GM19455 (cell line): ENCODE results near the gene ING2.
"Not testable (repeated sequence)": the region's sequence is repeated elsewhere in the genome, so short reads cannot be mapped to it uniquely, and the experiment has no call there.

Experiments
- ATAC-seq: cut with Tn5 transposase; IDR thresholded peaks from one replicate; pipeline ENCODE4 v1.9.1; 2021; ENCODE audit not compliant: unreplicated experiment

ING2 gene, protein sequence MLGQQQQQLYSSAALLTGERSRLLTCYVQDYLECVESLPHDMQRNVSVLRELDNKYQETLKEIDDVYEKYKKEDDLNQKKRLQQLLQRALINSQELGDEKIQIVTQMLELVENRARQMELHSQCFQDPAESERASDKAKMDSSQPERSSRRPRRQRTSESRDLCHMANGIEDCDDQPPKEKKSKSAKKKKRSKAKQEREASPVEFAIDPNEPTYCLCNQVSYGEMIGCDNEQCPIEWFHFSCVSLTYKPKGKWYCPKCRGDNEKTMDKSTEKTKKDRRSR

DNA sequence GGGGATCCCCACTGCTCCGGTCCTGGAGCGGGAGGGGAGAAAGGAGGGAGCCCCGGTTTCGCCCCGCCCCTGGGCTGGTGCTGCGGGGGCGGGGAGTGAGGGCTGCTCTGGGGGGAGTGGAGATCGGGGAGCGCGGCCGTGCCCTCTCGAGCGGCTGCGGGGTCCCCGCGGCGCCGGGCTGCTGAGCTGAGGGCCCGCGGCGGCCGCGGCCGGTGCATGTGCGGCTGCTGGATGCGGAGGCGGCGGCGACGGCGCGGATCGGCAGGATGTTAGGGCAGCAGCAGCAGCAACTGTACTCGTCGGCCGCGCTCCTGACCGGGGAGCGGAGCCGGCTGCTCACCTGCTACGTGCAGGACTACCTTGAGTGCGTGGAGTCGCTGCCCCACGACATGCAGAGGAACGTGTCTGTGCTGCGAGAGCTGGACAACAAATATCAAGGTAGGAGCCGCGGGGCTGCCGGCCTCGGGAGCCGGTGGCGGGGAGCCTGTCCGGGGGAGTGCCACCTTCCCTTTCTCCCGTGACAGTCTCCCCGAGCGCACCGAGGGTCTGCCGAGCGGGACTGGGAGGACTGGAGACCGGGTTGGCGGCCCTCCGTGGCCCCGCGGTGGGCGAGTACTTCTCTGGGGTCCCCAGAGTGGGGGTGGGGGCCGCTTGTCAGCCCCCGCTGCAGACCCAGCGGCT lies at the start of gene ING2:
Gene ING2 (plus strand): TSS at position 129 of the 681 bp plus-strand sequence. CDS start 138 bp downstream, at position 267.
- ATAC-seq: peak; percentile 58

DNA sequence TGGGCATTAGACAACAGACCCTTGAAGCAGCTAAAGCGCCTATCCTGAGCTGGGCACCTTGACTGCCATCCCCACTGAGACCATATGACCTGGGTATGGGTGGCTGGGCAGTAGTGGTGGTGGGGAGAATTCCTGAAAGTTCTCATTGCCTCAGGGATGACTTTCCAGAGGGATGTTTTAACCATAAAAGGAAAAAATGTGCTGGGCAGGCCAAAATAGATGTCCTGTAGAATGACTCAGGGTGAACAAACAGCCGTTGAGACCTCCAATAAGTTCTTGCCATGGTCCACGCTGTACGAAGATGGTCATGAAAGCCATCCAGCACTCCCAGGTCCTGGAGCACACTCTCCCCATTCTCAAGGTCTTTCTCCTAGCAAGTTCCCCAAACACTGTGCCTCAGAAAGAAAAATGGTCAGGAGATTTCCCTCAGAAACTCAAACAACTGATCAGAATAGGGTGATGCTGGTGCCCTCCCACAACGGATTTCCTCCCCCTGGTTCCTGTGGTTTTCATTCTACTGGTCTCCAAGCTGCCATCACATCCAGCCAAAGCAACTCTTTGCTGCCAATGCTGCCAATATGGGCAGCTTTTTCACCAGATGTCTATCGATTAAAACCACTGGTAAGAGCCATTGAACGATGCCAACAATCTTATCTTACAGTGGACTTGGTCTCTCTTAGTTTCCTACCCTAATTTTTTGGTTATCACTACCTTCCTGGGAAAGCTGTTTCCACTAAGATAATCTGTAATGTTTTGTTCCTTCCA lies 49.2 kb upstream of the ING2 start:
- no peak for ATAC-seq

DNA sequence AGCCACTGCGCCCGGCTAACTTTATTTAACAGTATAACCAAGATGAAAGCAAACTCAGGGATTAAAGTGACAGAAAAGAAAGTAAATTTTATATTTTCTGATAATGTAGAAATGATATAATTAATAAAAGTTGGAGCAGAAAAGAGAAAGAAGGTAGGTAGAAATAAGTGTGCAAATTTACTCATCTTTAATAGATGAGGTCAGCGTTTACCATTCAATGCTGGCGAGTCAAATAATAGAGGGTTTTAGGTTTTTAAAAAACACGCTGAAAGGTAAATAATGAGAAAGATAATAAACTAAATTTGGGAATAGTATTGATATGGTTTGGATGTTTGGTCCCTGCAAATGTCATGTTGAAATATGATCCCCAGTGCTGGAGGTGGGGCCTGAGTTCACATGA lies 46.9 kb upstream of the ING2 start:
- no peak for ATAC-seq

GRCh38 chr4:183463903-183464619 lies 40.8 kb upstream of the ING2 start:
- not testable (repeated sequence) for ATAC-seq

DNA sequence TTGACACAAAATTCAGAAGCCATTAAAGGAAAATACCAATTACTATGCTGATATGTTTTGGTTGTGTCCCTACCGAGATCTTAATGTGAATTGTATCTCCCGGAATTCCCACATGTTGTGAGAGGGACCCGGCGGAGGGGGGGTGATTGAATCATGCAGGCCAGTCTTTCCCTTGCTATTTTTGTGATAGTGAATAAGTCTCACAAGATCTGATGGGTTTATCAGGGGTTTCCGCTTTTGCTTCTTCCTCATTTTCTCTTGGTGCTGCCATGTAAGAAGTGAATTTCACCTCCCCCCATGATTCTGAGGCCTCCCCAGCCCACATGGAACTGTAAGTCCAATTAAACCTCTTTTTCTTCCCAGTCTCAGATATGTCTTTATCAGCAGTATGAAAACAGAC lies 39.0 kb upstream of the ING2 start:
- not testable (repeated sequence) for ATAC-seq

DNA sequence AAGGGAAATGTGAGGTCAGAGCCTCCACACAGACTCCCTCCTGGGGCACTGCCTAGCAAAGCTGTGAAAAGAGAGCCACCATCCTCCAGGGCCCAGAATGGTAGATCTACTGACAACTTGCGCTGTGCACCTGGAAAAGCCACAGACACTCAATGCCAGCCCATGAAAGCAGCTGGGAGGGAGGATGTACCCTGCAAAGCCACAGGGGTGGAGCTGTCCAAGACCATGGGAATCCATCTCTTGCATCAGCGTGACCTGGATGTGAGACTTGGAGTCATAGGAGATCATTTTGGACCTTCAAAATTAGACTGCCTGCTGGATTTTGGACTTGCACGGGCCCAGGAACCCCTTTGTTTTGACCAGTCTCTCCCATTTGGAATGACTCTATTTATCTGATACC lies 37.6 kb upstream of the ING2 start:
- ATAC-seq: no peak

DNA sequence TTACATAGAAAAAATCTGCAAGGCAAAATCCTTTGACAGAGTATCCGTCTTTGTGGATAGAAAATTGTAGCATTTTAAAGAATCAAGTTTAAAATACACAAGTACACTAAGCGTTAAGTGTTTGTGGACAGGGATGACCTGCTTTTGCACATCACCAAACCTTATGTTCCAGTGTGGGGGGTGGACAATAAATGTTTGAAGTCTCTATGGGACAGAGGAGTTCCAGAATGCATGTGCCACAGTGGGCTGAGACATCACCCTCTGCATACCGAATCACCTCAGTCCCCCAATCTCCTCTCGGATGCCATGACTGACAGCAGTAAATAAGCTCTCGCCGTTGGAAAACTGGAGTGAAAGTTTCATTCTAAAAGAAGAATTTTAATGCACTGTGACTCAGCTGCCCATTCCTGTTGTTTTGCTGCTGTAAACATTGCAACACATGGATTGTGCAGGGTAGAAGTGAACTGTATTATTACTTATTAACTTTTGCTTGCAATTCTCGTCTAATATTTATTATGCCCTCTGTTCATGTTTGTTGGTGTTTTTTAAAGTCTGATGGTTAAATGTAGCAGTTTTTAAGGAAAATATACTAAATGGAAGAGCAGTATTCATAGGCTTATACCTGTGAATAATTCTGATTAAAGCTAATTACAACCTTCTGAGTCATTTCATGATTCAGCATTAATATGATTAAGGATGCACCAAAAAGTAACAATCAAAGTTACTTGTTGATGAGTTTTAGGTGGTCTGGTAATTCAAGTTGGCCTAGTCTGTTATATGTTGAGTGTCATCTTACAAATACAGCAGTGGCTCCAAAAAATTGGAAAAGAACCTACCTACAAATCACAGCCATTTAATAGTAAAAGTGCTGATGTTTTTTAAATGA lies 36.4 kb upstream of the ING2 start:
- ATAC-seq: no peak

DNA sequence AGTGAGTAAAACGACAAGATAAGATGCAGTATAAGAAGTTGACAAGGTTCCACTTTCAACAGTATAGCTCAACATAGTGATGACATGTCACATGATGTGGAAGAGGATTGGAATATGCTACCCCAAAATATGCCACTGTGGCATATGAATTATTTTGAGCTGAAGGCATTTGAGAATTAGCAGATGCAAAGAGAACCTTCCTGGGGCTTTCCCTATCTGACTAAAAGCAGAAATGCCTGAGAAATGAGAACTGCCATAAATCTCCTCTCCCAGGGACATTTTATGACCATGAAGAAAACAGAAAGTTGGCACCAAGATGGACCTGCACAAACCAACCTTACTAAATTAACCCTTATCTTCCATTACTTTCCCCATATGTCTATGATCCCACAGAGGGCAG lies 35.6 kb upstream of the ING2 start:
- ATAC-seq: no peak

- ATAC-seq: no peak
These were observed 34.9 kb upstream of the ING2 start for GRCh38 chr4:183469936-183470335.

- ATAC-seq: no peak
These were observed 34.0 kb upstream of the ING2 start for GRCh38 chr4:183470821-183471220.

GRCh38 chr4:183471946-183472708 lies 32.7 kb upstream of the ING2 start:
- peak; percentile 75 for ATAC-seq

DNA sequence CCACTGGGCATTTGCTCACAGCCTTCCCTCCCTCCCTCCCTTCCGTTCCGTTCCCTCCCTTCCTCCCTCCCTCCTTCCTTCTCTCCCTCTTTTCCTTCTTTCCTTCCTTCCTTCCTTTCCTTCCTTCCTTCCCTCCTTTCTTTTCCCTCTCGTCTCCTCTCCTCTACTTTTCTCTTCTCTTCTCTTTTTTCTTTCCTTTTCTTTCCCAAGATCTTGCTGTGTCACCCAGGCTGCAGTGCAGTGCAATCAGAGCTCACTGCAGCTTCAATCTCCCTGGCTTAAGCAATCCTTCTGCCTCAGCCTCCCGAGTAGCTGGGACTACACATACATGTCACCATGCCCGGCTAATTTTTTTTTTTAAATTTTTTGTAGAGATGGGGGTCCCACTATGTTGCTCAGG lies 26.7 kb upstream of the ING2 start:
- ATAC-seq: no peak

DNA sequence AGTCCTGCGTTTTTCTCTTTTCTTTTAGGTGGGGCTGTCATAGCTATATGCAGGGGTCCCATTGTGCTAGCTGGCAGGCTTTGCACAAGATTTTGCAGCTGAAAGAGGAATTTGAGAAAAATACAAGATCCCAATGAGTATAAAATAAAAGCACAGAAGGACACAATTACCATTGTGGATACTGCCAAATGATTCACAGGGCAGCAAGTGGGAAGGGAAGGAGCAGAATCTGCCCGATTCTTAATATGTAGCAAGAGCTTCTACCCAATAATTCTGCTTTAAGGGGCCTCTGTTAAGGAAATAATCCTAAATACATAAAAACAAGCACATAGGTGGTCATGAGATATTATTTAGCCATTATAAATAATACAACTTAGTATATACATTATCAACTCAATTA lies 25.9 kb upstream of the ING2 start:
- ATAC-seq: no peak

- not testable (repeated sequence) for ATAC-seq
These were observed 22.3 kb upstream of the ING2 start for GRCh38 chr4:183482515-183483095.

DNA sequence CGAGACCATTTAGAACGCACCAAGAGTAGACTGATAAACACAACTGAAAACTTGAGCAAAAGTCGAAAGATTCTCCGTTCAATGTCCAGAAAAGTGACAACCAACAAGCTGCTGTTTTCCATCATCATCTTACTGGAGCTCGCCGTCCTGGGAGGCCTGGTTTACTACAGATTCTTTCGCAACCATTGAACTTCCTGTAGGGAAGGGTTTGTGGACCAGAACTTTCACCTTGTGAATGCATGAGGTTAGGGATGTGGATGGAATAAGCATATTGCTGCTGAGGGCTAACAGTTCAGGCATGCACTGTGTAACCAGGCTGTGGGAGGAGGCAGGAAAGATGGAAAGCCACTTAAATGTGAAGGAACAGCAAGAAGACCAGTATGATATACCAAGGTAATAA lies 20.9 kb upstream of the ING2 start:
- no peak for ATAC-seq

GRCh38 chr4:183485411-183486160 lies 19.3 kb upstream of the ING2 start:
- ATAC-seq: no peak

GRCh38 chr4:183492791-183493222 lies 12.1 kb upstream of the ING2 start:
- ATAC-seq: no peak

- no peak for ATAC-seq
These were observed 11.6 kb upstream of the ING2 start for GRCh38 chr4:183493246-183493645.
